K562 (cell line): Measurements from ENCODE around the gene RSBN1L. TPM values are rescaled to one million over a fixed set of nuclear protein-coding genes. Genes with fewer than 3 reads are reported as not detected.
A peak's percentile ranks its signal among the peaks of the same experiment; 100 is the strongest.

Source experiments
- CEBPG ChIP-seq, 3 experiments: fragments of 200-800 bp in 1 of 3; sonication (Bioruptor generic) in 1 of 3; sonication (generic) in 1 of 3; formaldehyde crosslinking in 1 of 3; IDR thresholded peaks in 2 of 3; conservative IDR thresholded peaks in 1 of 3; 2 replicates each; pipeline versions ENCODE4 v1.6.1 to v1.8.0; 2016 to 2022; ENCODE audit warnings: missing compliant biosample characterization in 2 of 3, missing genetic modification characterization in 2 of 3, mild to moderate bottlenecking in 1 of 3, missing genetic modification reagents in 1 of 3
- CHD4 ChIP-seq: fragments of 200-600 bp; sonication (generic); IDR thresholded peaks from 3 replicates; pipeline ENCODE4 v1.6.1; 2012; ENCODE audit warnings: low read depth, mild to moderate bottlenecking, mixed read lengths, low read length, inconsistent platforms; ENCODE audit not compliant: insufficient read depth, insufficient replicate concordance, poor library complexity, severe bottlenecking
- COPS2 ChIP-seq: fragments of 450-650 bp; conservative IDR thresholded peaks from 2 replicates; pipeline ENCODE4 v1.6.1; 2016; ENCODE audit warnings: mild to moderate bottlenecking, moderate library complexity
- CXXC5 ChIP-seq: fragments of 250-450 bp; sonication (Bioruptor Pico); IDR thresholded peaks from 2 replicates; pipeline ENCODE4 v1.8.0; 2022; ENCODE audit warnings: inconsistent platforms, mild to moderate bottlenecking, moderate library complexity
- HDAC8 ChIP-seq: fragments of 450-650 bp; IDR thresholded peaks from 2 replicates; pipeline ENCODE4 v1.6.1; 2016; ENCODE audit warnings: mild to moderate bottlenecking, missing genetic modification characterization, moderate library complexity, missing compliant biosample characterization
- MBD2 ChIP-seq: sonication (generic); IDR thresholded peaks from 2 replicates; pipeline ENCODE4 v1.6.1; 2016; ENCODE audit warnings: low read depth, borderline replicate concordance
- MEIS2 ChIP-seq: fragments of 450-650 bp; IDR thresholded peaks from 2 replicates; pipeline ENCODE4 v1.6.1; 2014; ENCODE audit warnings: mild to moderate bottlenecking; ENCODE audit not compliant: partially characterized antibody
- ZNF121 ChIP-seq: sonication (generic); formaldehyde crosslinking; conservative IDR thresholded peaks from 2 replicates; pipeline ENCODE4 v1.8.0; 2022; ENCODE audit warnings: missing genetic modification reagents
- ZNF212 ChIP-seq: fragments of 450-650 bp; formaldehyde crosslinking; IDR thresholded peaks from 2 replicates; pipeline ENCODE4 v1.4.0; 2020; ENCODE audit warnings: mild to moderate bottlenecking
- ZNF764 ChIP-seq: fragments of 250-450 bp; sonication (Bioruptor Pico); IDR thresholded peaks from 2 replicates; pipeline ENCODE4 v1.4.0; 2020; ENCODE audit warnings: low read depth, mild to moderate bottlenecking, moderate library complexity
- polyA plus RNA-seq, 8 experiments: library from polyadenylated mRNA; depleted of rRNA in 4 of 8; stranded (reverse) in 5 of 8; unstranded in 3 of 8; fragments of >200 nt; fragmentation: Nextera tagmentation in 2 of 8; fragmentation: Illumina TruSeq in 1 of 8; extraction: Ambion mirVana in 2 of 8; extraction: Trizol in 1 of 8; gene quantifications; 2 replicates each; pipeline versions ENCODE4 v1.2.1 to v1.2.3, GENCODE V29; 2011 to 2014; ENCODE audit warnings: inconsistent platforms in 1 of 8, missing spikeins in 1 of 8
- total RNA-seq, 7 experiments: library from RNA; depleted of rRNA in 6 of 7; stranded (reverse); fragments of >200 nt in 6 of 7; fragmentation: Illumina TruSeq in 2 of 7; extraction: Trizol in 2 of 7; gene quantifications; 2 replicates each; pipeline versions ENCODE4 v1.2.1 to v1.2.3, GENCODE V29; 2011 to 2021; ENCODE audit warnings: low replicate concordance in 1 of 7
- TF ChIP-seq, protein P1 (sequence below): sonication (generic); formaldehyde crosslinking; IDR thresholded peaks from 2 replicates; pipeline ENCODE4 v1.8.0; 2023; ENCODE audit warnings: missing genetic modification reagents, mild to moderate bottlenecking, borderline replicate concordance
- TF ChIP-seq, protein P2 (sequence below): sonication (generic); formaldehyde crosslinking; IDR thresholded peaks from 2 replicates; pipeline ENCODE4 v1.8.1; 2023; ENCODE audit warnings: mild to moderate bottlenecking, missing genetic modification reagents
- TF ChIP-seq, protein P3 (sequence below): fragments of 200-400 bp; formaldehyde crosslinking; IDR thresholded peaks from 2 replicates; pipeline ENCODE4 v1.6.1; 2017; ENCODE audit warnings: mild to moderate bottlenecking, low read depth, low read length, moderate library complexity
- TF ChIP-seq, protein P4 (sequence below): fragments of 450-650 bp; IDR thresholded peaks from 2 replicates; pipeline ENCODE4 v1.6.1; 2016; ENCODE audit warnings: mild to moderate bottlenecking

Gene RSBN1L
- total and polyA plus RNA-seq, 9 of the 15 experiments (the other 6 are each of a cell fraction or from before 2014, with no cell fraction given), result 6.2 to 35.2 (median 20.1) TPM

DNA sequence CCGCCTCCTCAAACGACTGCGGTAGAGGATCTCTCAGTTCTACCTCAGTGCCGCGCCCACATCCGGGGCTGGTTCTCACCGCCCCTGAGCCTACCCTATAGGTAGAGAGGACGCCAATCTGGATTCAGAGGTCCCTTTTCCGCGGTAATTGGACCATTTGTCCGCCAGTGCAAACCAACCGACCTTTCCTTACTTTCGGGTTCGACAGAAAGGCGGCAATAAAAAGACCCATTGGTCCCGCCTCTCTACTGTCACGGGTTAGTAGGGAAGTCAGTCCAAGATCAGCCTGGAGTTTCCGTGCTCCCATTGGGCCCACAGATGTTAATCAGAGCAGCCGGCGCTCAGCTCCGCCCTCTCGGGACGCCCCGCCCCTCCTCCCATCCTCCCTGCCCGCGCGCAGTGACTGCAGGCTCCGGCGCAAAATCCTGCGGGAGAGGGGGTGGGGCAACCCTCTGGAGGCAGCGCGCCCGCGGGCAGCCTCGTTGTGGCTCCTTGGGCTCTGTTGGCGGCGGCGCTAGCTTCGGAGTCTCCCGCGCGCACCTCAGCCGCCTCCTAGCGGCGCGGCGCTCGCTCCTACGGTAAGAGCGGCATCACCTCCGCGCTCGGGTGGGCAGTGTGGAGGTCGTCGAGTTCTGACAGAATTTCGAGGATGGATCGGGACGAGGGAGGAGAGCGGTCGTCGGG, 102.3 kb downstream of the RSBN1L start, which contains the start of the genes PHTF2 and TMEM60 (continued):
- TF ChIP-seq, protein P1, sequence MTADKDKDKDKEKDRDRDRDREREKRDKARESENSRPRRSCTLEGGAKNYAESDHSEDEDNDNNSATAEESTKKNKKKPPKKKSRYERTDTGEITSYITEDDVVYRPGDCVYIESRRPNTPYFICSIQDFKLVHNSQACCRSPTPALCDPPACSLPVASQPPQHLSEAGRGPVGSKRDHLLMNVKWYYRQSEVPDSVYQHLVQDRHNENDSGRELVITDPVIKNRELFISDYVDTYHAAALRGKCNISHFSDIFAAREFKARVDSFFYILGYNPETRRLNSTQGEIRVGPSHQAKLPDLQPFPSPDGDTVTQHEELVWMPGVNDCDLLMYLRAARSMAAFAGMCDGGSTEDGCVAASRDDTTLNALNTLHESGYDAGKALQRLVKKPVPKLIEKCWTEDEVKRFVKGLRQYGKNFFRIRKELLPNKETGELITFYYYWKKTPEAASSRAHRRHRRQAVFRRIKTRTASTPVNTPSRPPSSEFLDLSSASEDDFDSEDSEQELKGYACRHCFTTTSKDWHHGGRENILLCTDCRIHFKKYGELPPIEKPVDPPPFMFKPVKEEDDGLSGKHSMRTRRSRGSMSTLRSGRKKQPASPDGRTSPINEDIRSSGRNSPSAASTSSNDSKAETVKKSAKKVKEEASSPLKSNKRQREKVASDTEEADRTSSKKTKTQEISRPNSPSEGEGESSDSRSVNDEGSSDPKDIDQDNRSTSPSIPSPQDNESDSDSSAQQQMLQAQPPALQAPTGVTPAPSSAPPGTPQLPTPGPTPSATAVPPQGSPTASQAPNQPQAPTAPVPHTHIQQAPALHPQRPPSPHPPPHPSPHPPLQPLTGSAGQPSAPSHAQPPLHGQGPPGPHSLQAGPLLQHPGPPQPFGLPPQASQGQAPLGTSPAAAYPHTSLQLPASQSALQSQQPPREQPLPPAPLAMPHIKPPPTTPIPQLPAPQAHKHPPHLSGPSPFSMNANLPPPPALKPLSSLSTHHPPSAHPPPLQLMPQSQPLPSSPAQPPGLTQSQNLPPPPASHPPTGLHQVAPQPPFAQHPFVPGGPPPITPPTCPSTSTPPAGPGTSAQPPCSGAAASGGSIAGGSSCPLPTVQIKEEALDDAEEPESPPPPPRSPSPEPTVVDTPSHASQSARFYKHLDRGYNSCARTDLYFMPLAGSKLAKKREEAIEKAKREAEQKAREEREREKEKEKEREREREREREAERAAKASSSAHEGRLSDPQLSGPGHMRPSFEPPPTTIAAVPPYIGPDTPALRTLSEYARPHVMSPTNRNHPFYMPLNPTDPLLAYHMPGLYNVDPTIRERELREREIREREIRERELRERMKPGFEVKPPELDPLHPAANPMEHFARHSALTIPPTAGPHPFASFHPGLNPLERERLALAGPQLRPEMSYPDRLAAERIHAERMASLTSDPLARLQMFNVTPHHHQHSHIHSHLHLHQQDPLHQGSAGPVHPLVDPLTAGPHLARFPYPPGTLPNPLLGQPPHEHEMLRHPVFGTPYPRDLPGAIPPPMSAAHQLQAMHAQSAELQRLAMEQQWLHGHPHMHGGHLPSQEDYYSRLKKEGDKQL (CRISPR knock-in tag), result no peak
- TF ChIP-seq CEBPG (CRISPR knock-in tag; IDR thresholded peaks at IDR 0.05), result no peak
- no peak for TF ChIP-seq CEBPG (tag; conservative IDR thresholded peaks at IDR 0.05 in 1 of 2, IDR thresholded peaks at IDR 0.05 in 1 of 2)
- TF ChIP-seq ZNF121 (CRISPR knock-in tag), result no peak
- no peak for TF ChIP-seq ZNF212 (CRISPR knock-in tag)
- no peak for TF ChIP-seq CHD4
- TF ChIP-seq, protein P2, sequence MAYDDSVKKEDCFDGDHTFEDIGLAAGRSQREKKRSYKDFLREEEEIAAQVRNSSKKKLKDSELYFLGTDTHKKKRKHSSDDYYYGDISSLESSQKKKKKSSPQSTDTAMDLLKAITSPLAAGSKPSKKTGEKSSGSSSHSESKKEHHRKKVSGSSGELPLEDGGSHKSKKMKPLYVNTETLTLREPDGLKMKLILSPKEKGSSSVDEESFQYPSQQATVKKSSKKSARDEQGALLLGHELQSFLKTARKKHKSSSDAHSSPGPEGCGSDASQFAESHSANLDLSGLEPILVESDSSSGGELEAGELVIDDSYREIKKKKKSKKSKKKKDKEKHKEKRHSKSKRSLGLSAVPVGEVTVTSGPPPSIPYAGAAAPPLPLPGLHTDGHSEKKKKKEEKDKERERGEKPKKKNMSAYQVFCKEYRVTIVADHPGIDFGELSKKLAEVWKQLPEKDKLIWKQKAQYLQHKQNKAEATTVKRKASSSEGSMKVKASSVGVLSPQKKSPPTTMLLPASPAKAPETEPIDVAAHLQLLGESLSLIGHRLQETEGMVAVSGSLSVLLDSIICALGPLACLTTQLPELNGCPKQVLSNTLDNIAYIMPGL, result peak; percentile 74; the same call in 1 of the 2 replicates
- TF ChIP-seq, protein P3, sequence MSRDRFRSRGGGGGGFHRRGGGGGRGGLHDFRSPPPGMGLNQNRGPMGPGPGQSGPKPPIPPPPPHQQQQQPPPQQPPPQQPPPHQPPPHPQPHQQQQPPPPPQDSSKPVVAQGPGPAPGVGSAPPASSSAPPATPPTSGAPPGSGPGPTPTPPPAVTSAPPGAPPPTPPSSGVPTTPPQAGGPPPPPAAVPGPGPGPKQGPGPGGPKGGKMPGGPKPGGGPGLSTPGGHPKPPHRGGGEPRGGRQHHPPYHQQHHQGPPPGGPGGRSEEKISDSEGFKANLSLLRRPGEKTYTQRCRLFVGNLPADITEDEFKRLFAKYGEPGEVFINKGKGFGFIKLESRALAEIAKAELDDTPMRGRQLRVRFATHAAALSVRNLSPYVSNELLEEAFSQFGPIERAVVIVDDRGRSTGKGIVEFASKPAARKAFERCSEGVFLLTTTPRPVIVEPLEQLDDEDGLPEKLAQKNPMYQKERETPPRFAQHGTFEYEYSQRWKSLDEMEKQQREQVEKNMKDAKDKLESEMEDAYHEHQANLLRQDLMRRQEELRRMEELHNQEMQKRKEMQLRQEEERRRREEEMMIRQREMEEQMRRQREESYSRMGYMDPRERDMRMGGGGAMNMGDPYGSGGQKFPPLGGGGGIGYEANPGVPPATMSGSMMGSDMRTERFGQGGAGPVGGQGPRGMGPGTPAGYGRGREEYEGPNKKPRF, result no peak
- TF ChIP-seq CXXC5 (CRISPR knock-in tag), result peak; percentile 85
- TF ChIP-seq HDAC8 (tag), result no peak
- TF ChIP-seq MEIS2, result no peak
- TF ChIP-seq, protein P4, sequence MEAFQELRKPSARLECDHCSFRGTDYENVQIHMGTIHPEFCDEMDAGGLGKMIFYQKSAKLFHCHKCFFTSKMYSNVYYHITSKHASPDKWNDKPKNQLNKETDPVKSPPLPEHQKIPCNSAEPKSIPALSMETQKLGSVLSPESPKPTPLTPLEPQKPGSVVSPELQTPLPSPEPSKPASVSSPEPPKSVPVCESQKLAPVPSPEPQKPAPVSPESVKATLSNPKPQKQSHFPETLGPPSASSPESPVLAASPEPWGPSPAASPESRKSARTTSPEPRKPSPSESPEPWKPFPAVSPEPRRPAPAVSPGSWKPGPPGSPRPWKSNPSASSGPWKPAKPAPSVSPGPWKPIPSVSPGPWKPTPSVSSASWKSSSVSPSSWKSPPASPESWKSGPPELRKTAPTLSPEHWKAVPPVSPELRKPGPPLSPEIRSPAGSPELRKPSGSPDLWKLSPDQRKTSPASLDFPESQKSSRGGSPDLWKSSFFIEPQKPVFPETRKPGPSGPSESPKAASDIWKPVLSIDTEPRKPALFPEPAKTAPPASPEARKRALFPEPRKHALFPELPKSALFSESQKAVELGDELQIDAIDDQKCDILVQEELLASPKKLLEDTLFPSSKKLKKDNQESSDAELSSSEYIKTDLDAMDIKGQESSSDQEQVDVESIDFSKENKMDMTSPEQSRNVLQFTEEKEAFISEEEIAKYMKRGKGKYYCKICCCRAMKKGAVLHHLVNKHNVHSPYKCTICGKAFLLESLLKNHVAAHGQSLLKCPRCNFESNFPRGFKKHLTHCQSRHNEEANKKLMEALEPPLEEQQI, result peak; percentile 50; the same call in 1 of the 2 replicates
- TF ChIP-seq ZNF764 (CRISPR knock-in tag), result peak; percentile 25; the same call in 1 of the 2 replicates
- no peak for TF ChIP-seq COPS2
- peak; percentile 98 for TF ChIP-seq MBD2
